Measurements from ENCODE around the gene ANKRD26. TPM values are rescaled to one million over a fixed set of nuclear protein-coding genes. Genes with fewer than 3 reads are reported as not detected.

Gene ANKRD26
- total and polyA plus RNA-seq, 2 of the 13 experiments (the other 11 are each of a cell fraction or from before 2014, with no cell fraction given) = 1.5 to 9.6 TPM

GRCh38 chr10:27099916-27100812, at the start of gene ANKRD26 (continued):
- TF ChIP-seq AGO2 (optimal IDR thresholded peaks at IDR 0.05; ENCODE audit: low read depth, low read length) = peak; percentile 45
- peak; percentile 73 for TF ChIP-seq DRAP1 (CRISPR knock-in tag; IDR thresholded peaks at IDR 0.05)
- TF ChIP-seq PHF8 (CRISPR knock-in tag; IDR thresholded peaks at IDR 0.05) = peak; percentile 95
- 0 out of 2 replicates have a peak, but pooled peaks have one; percentile 4 for TF ChIP-seq ARID5B (CRISPR knock-in tag; IDR thresholded peaks at IDR 0.05)
- TF ChIP-seq ZNF556 (CRISPR knock-in tag; IDR thresholded peaks at IDR 0.05; ENCODE audit: borderline replicate concordance) = no peak; the same call in 1 of the 2 replicates
- no peak for TF ChIP-seq ZFP62 (CRISPR knock-in tag; IDR thresholded peaks at IDR 0.05)
- no peak for TF ChIP-seq ZNF710 (CRISPR knock-in tag; IDR thresholded peaks at IDR 0.05; ENCODE audit: borderline replicate concordance)
- no peak for TF ChIP-seq MTF2 (CRISPR knock-in tag; IDR thresholded peaks at IDR 0.05; ENCODE audit: borderline replicate concordance)
- TF ChIP-seq CHCHD3 (CRISPR knock-in tag; IDR thresholded peaks at IDR 0.05) = no peak
- TF ChIP-seq PBX3 (CRISPR knock-in tag; IDR thresholded peaks at IDR 0.05; ENCODE audit: borderline replicate concordance) = no peak
- TF ChIP-seq ZNF569 (CRISPR knock-in tag; IDR thresholded peaks at IDR 0.05; ENCODE audit: borderline replicate concordance) = no peak
- no peak for TF ChIP-seq ZNF609 (CRISPR knock-in tag; IDR thresholded peaks at IDR 0.05; ENCODE audit: borderline replicate concordance)
- TF ChIP-seq ZBTB26 (CRISPR knock-in tag; IDR thresholded peaks at IDR 0.05; ENCODE audit: borderline replicate concordance) = peak; percentile 21; the same call in 1 of the 2 replicates
